Measurements from ENCODE around the gene SFRP4.
A peak's percentile ranks its signal among the peaks of the same experiment; 100 is the strongest.
"Not testable (repeated sequence)": the region's sequence is repeated elsewhere in the genome, so short reads cannot be mapped to it uniquely, and the experiment has no call there.

The SFRP4 gene

GRCh38 chr7:37916673-37917660, at the start of gene SFRP4:
Gene SFRP4 (minus strand): TSS chr7:37916817. CDS start chr7:37916537, 280 bp downstream.
- peak; percentile 75 for DNase-seq

GRCh38 chr7:37964196-37964595, 47.6 kb upstream of the SFRP4 start:
- no peak for DNase-seq

- no peak for DNase-seq
These were observed 44.6 kb upstream of the SFRP4 start for GRCh38 chr7:37961251-37961650.

- no peak for DNase-seq
These were observed 43.9 kb upstream of the SFRP4 start for GRCh38 chr7:37960483-37960882.

GRCh38 chr7:37957221-37957970, 40.8 kb upstream of the SFRP4 start:
- no peak for DNase-seq

GRCh38 chr7:37956791-37957190, 40.2 kb upstream of the SFRP4 start:
- DNase-seq = no peak

- DNase-seq = not testable (repeated sequence)
These were observed 37.6 kb upstream of the SFRP4 start for GRCh38 chr7:37954217-37954616.

GRCh38 chr7:37952240-37952639, 35.6 kb upstream of the SFRP4 start:
- DNase-seq = no peak

- DNase-seq = no peak
These were observed 31.3 kb upstream of the SFRP4 start for GRCh38 chr7:37947941-37948210.

GRCh38 chr7:37947138-37947940, 30.7 kb upstream of the SFRP4 start:
- DNase-seq = no peak

GRCh38 chr7:37945336-37945735, 28.7 kb upstream of the SFRP4 start:
- DNase-seq = no peak

- DNase-seq = no peak
These were observed 28.1 kb upstream of the SFRP4 start for GRCh38 chr7:37944737-37945054.

- peak; percentile 23 for DNase-seq
These were observed 27.5 kb upstream of the SFRP4 start for GRCh38 chr7:37943905-37944736.

GRCh38 chr7:37942934-37943610, 26.5 kb upstream of the SFRP4 start:
- no peak for DNase-seq

GRCh38 chr7:37933018-37933566, 16.5 kb upstream of the SFRP4 start:
- no peak for DNase-seq

GRCh38 chr7:37932543-37932942, 15.9 kb upstream of the SFRP4 start:
- no peak for DNase-seq

- DNase-seq = no peak
These were observed 13.8 kb upstream of the SFRP4 start for GRCh38 chr7:37930226-37930948.

GRCh38 chr7:37928878-37929277, 12.3 kb upstream of the SFRP4 start:
- no peak for DNase-seq

- DNase-seq = peak; percentile 25
These were observed 11.3 kb upstream of the SFRP4 start for GRCh38 chr7:37927773-37928444.

GRCh38 chr7:37925620-37926019, 9.0 kb upstream of the SFRP4 start:
- no peak for DNase-seq
